MG63 (cell line): ENCODE measurements around the gene CCDC154. TPM values are rescaled to one million over a fixed set of nuclear protein-coding genes. Genes with fewer than 3 reads are reported as not detected.

ENCODE experiments used
- DNase-seq: peaks from one replicate; pipeline ENCODE4 v3.0.0-alpha.2; 2020
- H3K27me3 ChIP-seq: fragments of 250-450 bp; sonication (Bioruptor Pico); 2 replicates; pipeline ENCODE4 v1.5.1; 2020; ENCODE audit warnings: mild to moderate bottlenecking, moderate library complexity
- H3K36me3 ChIP-seq: fragments of 250-450 bp; sonication (Bioruptor Pico); 2 replicates; pipeline ENCODE4 v1.5.1; 2020; ENCODE audit warnings: mild to moderate bottlenecking, moderate library complexity
- H3K4me3 ChIP-seq: fragments of 250-450 bp; sonication (Bioruptor Pico); 2 replicates; pipeline ENCODE4 v1.5.1; 2020; ENCODE audit warnings: mild to moderate bottlenecking, moderate library complexity
- H3K9me3 ChIP-seq: fragments of 250-450 bp; sonication (Bioruptor Pico); 2 replicates; pipeline ENCODE4 v1.5.1; 2020; ENCODE audit warnings: mild to moderate bottlenecking, moderate library complexity
- total RNA-seq: library from RNA; depleted of rRNA; stranded (reverse); fragments of >200 nt; shearing (Covaris generic); gene quantifications from 2 replicates; pipeline ENCODE4 v1.2.3, GENCODE V29; 2014; ENCODE audit warnings: low replicate concordance

CCDC154 gene
- total RNA-seq, 1 experiment from 2014 or later = 5.6 TPM

GRCh38 chr16:1461146-1461545 lies 16.8 kb upstream of the CCDC154 start:
- no peak for DNase-seq
- no peak overlapping the region for H3K4me3 ChIP-seq
- no peaks in the 10 kb centered on the region for H3K27me3 ChIP-seq
- H3K36me3 ChIP-seq = peaks cover 7% of the 10 kb centered on the region; the same call in 1 of the 2 replicates
- H3K9me3 ChIP-seq = no peaks in the 10 kb centered on the region

DNA sequence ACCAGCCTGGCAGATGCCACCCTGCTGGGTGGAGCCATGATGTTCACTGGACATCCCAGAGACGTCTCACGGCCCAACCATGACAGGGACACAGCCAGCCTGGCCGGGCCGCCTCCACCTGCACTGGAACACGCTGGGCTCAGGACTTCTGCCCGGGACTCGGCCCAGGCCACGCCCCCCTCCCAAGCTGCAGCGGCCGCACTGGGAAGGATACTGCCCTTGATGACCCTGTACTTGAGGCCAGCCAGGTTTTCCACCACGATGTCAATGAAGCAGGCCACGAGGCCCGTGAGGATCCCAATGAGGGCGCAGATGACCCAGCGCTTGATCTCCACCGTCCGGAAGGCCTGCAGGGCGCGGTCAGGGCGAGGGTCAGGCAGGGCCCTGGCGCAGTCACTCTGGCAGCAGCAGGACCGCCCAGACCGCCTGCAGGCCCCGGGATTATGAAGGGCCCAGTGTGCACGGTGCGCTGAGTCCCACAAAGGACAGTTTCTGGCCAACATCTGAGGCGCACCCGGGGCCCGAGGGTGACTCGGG lies 16.3 kb upstream of the CCDC154 start:
- no peak for DNase-seq
- Histone ChIP-seq H3K36me3 (peaks cover 7% of the 10 kb centered on the region; the same call in 1 of the 2 replicates), H3K27me3 (no peaks in the 10 kb centered on the region), H3K4me3 (no peak overlapping the region), H3K9me3 (no peaks in the 10 kb centered on the region)

DNA sequence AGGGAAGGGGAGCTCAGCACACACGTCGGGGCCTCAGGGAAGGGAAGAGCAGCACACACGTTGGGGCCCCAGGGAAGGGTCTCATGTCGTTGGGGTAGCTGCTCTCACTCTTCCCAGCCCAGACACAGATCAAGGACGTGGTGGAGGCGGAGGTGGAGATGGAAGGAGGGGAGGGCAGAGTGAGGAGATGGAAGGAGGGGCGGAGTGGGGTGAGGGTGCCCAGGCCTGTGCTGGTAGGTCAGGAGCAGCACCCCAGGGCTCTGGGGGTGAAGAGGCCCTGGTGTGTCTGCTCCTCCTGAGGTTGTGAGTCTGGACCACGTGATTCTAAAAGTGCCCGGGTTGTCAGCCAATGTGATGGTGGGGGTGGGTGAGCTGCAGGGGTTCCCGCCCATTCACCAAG lies 15.6 kb upstream of the CCDC154 start:
- peaks cover 7% of the 10 kb centered on the region; the same call in 1 of the 2 replicates for H3K36me3 ChIP-seq
- no peak overlapping the region for H3K4me3 ChIP-seq
- DNase-seq = no peak
- H3K9me3 ChIP-seq = no peaks in the 10 kb centered on the region
- no peaks in the 10 kb centered on the region for H3K27me3 ChIP-seq

DNA sequence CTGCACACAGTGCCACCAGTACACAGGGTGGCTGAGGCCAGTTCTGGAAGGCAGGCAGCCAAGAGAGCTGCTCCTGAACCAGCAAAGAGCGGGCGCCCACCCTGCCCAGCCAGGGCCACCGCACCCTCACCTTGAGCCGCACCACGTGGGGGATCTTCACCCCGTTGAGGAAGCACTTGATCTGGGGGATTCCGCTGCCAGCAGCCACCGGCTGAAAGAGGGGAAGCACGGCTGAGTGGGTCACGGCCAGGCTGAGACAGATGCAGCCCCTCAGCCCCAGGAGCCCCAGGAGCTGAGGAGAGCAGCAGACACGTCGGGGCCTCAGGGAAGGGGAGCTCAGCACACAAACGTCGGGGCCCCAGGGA lies 14.6 kb upstream of the CCDC154 start:
- no peaks in the 10 kb centered on the region for H3K9me3 ChIP-seq
- no peaks in the 10 kb centered on the region for H3K27me3 ChIP-seq

DNA sequence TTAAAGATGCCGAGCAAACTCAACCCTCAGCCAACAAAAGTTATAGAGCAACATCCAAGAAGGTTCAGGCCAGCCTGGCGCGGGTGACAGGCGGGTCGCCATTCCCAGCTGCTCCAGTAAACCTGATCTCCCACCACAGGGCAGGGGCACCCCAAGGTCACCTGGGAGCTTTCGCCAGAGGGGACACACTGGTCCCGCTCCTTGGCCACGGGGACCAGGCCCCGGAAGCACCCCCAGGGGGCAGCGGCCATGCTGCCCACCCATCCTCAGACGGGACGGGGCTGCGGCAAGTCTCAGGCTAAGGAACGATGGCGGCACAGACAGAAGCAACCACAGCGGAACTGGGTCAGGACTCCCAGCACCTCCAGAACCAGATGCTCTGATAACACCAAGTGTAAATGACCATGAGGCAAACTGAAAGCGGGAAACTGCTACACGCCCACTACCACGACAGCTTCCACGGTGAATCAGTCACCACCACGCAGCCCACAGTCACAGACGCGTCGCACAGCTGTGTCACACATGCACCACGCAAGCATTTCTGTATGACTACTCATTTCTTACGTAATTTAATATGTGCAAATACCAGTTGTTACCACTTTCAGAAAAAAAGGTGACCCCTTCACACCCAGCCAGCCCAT lies 14.1 kb upstream of the CCDC154 start:
- no peak for DNase-seq
- no peak overlapping the region for H3K4me3 ChIP-seq
- H3K36me3 ChIP-seq = peaks cover 9% of the 10 kb centered on the region; the same call in 1 of the 2 replicates
- no peaks in the 10 kb centered on the region for H3K9me3 ChIP-seq
- H3K27me3 ChIP-seq = no peaks in the 10 kb centered on the region

More for the DNA sequence above, 14.6 kb upstream of the CCDC154 start:
- Histone ChIP-seq H3K36me3 (peaks cover 9% of the 10 kb centered on the region; the same call in 1 of the 2 replicates), H3K4me3 (no peak overlapping the region)
- no peak for DNase-seq

DNA sequence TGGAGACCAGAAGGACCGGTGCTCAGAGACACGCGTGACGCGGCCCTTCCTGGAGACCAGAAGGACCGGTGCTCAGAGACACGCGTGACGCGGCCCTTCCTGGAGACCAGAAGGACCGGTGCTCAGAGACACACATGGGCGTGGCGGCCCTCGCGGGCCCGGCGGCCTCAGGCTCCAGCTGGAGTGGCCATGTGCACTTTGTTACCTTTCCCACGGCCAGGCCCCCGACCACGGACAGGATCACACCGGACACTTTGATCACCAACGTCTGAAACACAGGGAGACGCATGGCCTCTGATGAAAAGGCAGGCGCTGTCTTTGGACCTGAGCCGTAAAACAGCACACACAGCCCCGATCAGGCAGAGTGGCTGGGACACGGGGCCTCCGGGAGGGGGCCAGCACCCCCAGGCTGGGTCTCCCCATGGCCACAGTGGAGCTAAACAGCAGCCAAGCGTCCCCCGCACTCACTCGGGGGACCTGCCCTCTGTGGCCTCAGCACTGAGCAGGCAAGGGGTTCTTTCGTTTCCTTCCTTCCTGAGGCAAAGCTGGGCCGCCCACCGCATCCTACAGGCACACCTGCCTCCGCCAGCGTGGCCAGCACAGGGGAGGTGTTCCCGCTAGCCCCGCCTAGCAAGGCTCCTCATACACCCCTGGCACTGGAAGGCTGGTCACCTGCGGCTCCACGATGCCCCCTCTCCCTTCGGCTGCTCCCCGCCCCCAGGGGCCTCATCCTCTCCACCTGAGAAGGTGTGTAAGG lies 13.3 kb upstream of the CCDC154 start:
- no peak for DNase-seq
- H3K4me3 ChIP-seq = no peak overlapping the region
- no peaks in the 10 kb centered on the region for H3K9me3 ChIP-seq
- no peaks in the 10 kb centered on the region for H3K27me3 ChIP-seq
- H3K36me3 ChIP-seq = peaks cover 6% of the 10 kb centered on the region; the same call in 1 of the 2 replicates

DNA sequence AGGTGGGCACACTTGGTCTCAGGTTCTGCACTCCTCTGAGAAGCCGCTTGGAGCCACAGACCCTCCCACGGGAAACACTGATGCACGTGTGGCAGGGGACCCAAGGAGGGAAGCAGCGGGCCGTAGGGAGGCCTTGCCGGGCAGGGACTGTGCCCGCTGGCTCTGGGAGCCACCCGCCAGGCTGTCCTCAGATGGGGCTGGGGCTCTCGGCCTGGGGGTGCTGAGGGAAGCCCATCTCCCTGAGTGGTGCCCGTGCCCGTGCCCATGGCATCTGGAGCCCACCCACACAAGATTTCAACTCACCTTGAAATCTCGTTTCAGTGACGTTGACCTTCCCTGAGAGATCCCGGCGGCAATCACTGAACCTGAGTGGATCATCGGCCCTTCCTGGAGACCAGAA lies 12.6 kb upstream of the CCDC154 start:
- Histone ChIP-seq H3K36me3 (peaks cover 5% of the 10 kb centered on the region; the same call in 1 of the 2 replicates), H3K9me3 (no peaks in the 10 kb centered on the region), H3K27me3 (no peaks in the 10 kb centered on the region), H3K4me3 (no peak overlapping the region)
- no peak for DNase-seq

DNA sequence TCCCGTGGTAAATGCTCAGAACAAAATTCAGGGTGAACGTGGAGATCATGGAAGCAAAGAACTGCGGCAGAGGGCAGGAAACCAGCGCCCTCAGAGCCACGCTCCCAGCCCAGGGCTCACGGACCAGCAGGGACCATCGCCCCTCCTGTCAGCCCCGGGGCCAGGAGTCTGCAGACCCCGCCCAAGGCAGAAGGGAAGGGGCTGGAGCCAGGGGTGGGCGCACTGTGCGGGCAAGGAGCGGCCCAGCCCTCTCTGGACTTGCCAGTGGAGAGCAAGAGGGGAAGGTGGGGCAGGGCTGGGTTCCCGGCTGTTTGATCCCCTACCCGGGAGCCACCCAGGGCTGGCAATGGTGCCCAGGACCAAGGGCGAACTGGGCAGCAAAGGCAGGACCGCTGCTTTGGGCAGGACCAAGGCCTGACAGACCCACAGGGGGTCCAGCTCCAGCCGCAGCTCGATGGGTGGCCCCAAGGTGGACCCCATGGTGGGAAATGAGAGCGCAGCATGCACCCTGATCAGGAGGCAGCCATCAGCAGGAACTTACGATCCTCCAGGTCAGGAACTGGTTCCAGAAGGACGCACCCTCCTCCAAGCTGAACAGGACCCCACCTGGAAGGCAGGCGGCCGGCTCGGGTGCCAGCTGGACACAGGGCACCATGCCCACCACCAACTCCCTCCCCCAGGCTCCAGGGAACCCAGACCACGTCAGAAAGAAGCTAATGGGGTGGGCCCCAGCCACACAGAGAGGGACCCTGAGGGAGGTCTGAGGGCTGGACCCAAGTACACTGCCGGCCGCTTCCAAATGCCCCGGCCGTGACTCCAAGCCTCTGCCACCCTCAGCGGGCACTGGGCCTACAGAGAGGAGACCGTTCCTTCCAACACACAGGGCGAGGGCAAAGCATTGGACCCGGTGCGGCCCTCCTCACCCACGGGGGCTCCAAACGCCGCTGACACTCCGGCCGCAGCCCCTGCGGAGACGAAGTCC lies 11.1 kb upstream of the CCDC154 start:
- Histone ChIP-seq H3K27me3 (no peaks in the 10 kb centered on the region), H3K36me3 (peaks cover 5% of the 10 kb centered on the region; the same call in 1 of the 2 replicates), H3K4me3 (no peak overlapping the region), H3K9me3 (no peaks in the 10 kb centered on the region)
- no peak for DNase-seq

DNA sequence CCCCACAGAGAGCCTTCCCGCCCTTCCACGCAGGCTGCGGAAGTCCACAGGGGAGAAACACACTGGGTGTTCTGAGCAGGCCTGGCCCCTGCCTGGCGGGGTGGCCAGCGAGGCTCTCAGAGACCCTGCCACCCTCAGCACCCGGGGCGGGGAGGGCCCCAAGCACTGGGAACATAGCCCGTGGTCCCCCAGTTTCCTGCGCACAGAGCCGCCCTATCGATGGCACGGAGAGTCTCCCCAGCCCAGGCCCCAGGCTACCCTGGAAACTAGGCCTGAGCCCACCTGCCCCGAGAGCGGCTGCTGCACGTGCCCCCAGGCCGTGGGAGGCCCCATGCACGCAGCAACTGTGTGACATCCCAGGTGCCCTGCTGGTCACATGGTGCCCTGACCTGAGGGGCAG lies 10.2 kb upstream of the CCDC154 start:
- H3K9me3 ChIP-seq = no peaks in the 10 kb centered on the region
- H3K36me3 ChIP-seq = peaks cover 5% of the 10 kb centered on the region; the same call in 1 of the 2 replicates
- no peak for DNase-seq
- no peak overlapping the region for H3K4me3 ChIP-seq
- no peaks in the 10 kb centered on the region for H3K27me3 ChIP-seq

DNA sequence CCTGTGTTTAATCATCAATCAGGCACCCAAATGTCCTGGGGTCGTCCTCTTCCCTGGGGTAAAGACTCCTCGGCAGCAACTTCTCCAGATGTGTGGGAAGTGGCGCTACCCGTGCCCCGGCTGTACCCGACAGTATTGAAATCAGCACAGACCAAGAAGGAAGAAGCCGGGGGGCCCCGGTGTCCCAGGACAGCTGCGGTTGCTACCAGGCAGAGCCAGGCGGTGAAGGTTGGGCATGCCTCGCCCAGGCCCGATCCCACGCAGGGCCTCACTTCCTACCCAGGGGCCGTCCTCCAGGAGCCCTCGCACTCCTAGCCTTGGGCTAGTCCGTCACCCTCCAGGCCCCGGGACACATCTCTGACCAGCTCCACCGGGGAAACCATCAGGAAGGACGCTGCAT lies 9.0 kb upstream of the CCDC154 start:
- Histone ChIP-seq H3K9me3 (no peaks in the 10 kb centered on the region), H3K27me3 (no peaks in the 10 kb centered on the region), H3K36me3 (peaks cover 5% of the 10 kb centered on the region; the same call in 1 of the 2 replicates), H3K4me3 (no peak overlapping the region)
- no peak for DNase-seq

- H3K4me3 ChIP-seq = no peak overlapping the region
- H3K36me3 ChIP-seq = peaks cover 5% of the 10 kb centered on the region; the same call in 1 of the 2 replicates
- no peaks in the 10 kb centered on the region for H3K27me3 ChIP-seq
- no peaks in the 10 kb centered on the region for H3K9me3 ChIP-seq
- no peak for DNase-seq
Measured at GRCh38 chr16:1452530-1452929, 8.2 kb upstream of the CCDC154 start.

DNA sequence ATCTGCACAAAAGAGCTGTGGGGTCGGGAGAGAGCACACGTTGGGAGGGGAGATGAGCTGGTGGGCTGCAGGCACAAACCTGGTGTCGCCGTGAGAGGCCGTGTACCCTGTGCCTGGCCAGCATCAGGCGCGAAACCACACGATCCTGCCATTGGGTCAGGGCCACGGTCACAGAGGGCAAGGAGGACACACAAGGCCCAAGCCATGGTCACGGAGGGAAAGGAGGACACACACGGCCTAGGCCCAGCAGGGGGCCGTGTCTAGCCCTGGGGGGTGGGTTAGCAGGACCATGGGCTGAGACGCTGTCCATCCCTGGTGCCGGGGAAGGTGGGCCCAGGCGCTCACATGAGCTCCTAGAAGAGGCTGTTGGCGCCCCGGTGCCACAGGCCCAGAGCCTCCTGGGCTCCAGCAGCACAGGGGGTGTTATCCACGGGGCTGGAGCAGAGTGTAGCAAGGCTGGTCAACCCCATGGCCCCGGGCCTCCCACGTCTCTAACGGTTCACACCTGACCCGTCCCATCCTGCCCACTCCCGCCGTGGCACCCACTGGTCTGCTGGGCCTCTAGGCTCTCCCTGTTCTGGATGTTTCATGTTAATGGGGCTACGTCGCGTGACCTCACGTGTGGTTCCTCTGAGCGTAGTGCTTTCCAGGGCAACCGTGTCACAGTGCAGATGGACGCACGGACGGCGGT lies 7.5 kb upstream of the CCDC154 start:
- Histone ChIP-seq H3K4me3 (no peak overlapping the region), H3K36me3 (peaks cover 5% of the 10 kb centered on the region; the same call in 1 of the 2 replicates), H3K27me3 (no peaks in the 10 kb centered on the region), H3K9me3 (no peaks in the 10 kb centered on the region)
- DNase-seq = no peak

DNA sequence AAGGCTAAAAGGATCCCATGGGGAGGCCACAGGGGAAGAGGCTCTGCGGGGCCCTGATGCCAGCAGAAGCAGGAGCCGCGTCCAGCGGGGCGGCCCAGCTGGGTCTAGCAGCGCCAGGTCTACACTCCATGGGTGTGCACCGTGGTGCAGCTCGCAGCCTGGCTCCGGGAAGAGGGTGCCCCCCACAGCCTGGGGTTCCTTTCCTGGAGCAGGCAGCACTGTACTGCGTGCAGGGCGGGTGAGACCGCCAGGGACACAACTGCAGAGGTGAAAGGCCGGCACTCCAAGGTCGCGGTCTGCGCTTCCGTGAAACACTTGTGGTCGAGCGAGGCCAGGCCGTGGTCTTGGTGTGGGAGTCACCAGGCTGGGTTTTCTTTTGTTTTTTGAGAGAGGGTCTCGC lies 6.5 kb upstream of the CCDC154 start:
- DNase-seq = no peak
- Histone ChIP-seq H3K4me3 (no peak overlapping the region), H3K9me3 (no peaks in the 10 kb centered on the region), H3K36me3 (peaks cover 5% of the 10 kb centered on the region; the same call in 1 of the 2 replicates), H3K27me3 (no peaks in the 10 kb centered on the region)

- Histone ChIP-seq H3K27me3 (no peaks in the 10 kb centered on the region), H3K9me3 (no peaks in the 10 kb centered on the region), H3K4me3 (no peak overlapping the region), H3K36me3 (peaks cover 5% of the 10 kb centered on the region; the same call in 1 of the 2 replicates)
- no peak for DNase-seq
Measured at GRCh38 chr16:1450218-1450617, 5.9 kb upstream of the CCDC154 start.

- Histone ChIP-seq H3K9me3 (no peaks in the 10 kb centered on the region), H3K27me3 (no peaks in the 10 kb centered on the region), H3K4me3 (no peak overlapping the region), H3K36me3 (peaks cover 5% of the 10 kb centered on the region; the same call in 1 of the 2 replicates)
- DNase-seq = no peak
Measured at GRCh38 chr16:1449201-1449788, 4.9 kb upstream of the CCDC154 start.
